ENCODE data around the gene RALGAPA2.

- TF ChIP-seq CTCF (IDR thresholded peaks at IDR 0.05), result peak in 2 of 4 experiments; percentile 32 to 49
- TF ChIP-seq EP300 (IDR thresholded peaks at IDR 0.05), result no peak
- TF ChIP-seq POLR2A (IDR thresholded peaks at IDR 0.05), result no peak
Observed at GRCh38 chr20:20664795-20665589, 47.5 kb downstream of the RALGAPA2 start.
